Measurements from ENCODE around the gene CDSN.

- no peak for TF ChIP-seq CTCF (IDR thresholded peaks at IDR 0.05)
- TF ChIP-seq POLR2A (IDR thresholded peaks at IDR 0.05) = no peak
Observed at GRCh38 chr6:31145386-31145785, 25.1 kb upstream of the CDSN start.
